HEK293T (cell line): ENCODE data around the gene PRDM15.

Source experiments
- CTCF ChIA-PET: fragments of 350-600 bp; formaldehyde crosslinking; extraction: SDS; loops from one replicate; lab custom pipeline; 2021; ENCODE audit warnings: antibody characterized with exemption, inconsistent platforms; lab: Yijun Ruan, JAX
- POLR2A ChIA-PET: fragments of 350-600 bp; formaldehyde crosslinking; extraction: SDS; loops from one replicate; lab custom pipeline; 2020; ENCODE audit warnings: antibody characterized with exemption, inconsistent platforms; lab: Yijun Ruan, JAX
- DNase-seq: peaks from one replicate; pipeline ENCODE4 v3.0.0; 2012; ENCODE audit warnings: mixed read lengths; ENCODE audit errors: extremely low spot score
- ARNT ChIP-seq: fragments of 450-650 bp; IDR thresholded peaks from 2 replicates; pipeline ENCODE4 v1.6.1; 2017; ENCODE audit warnings: mild to moderate bottlenecking
- BHLHE40 ChIP-seq: fragments of 450-650 bp; IDR thresholded peaks from 2 replicates; pipeline ENCODE4 v1.6.1; 2016; ENCODE audit warnings: mild to moderate bottlenecking, moderate library complexity, borderline replicate concordance
- CTBP1 ChIP-seq: fragments of 450-650 bp; IDR thresholded peaks from 2 replicates; pipeline ENCODE4 v1.6.1; 2016; ENCODE audit warnings: borderline replicate concordance
- ELF4 ChIP-seq: fragments of 450-650 bp; IDR thresholded peaks from 2 replicates; pipeline ENCODE4 v1.6.1; 2017; ENCODE audit warnings: antibody characterized with exemption
- FOXA1 ChIP-seq: fragments of 450-650 bp; IDR thresholded peaks from 2 replicates; pipeline ENCODE4 v1.6.1; 2016; ENCODE audit warnings: mild to moderate bottlenecking
- FOXK2 ChIP-seq: fragments of 450-650 bp; IDR thresholded peaks from 2 replicates; pipeline ENCODE4 v1.6.1; 2016; ENCODE audit warnings: mild to moderate bottlenecking
- FOXM1 ChIP-seq: fragments of 450-650 bp; IDR thresholded peaks from 2 replicates; pipeline ENCODE4 v1.6.1; 2017; ENCODE audit warnings: mild to moderate bottlenecking, borderline replicate concordance
- HDGF ChIP-seq: fragments of 450-650 bp; IDR thresholded peaks from 2 replicates; pipeline ENCODE4 v1.6.1; 2017; ENCODE audit warnings: antibody characterized with exemption, borderline replicate concordance
- L3MBTL2 ChIP-seq: fragments of 450-650 bp; conservative IDR thresholded peaks from 2 replicates; pipeline ENCODE4 v1.6.1; 2016; ENCODE audit warnings: mild to moderate bottlenecking
- LEF1 ChIP-seq: fragments of 450-650 bp; IDR thresholded peaks from 2 replicates; pipeline ENCODE4 v1.6.1; 2017; ENCODE audit warnings: mild to moderate bottlenecking, borderline replicate concordance
- NFRKB ChIP-seq: fragments of 450-650 bp; IDR thresholded peaks from 2 replicates; pipeline ENCODE4 v1.6.1; 2016; ENCODE audit warnings: mild to moderate bottlenecking, moderate library complexity
- SP1 ChIP-seq: fragments of 450-650 bp; IDR thresholded peaks from 2 replicates; pipeline ENCODE4 v1.6.1; 2017
- SUZ12 ChIP-seq: fragments of 450-650 bp; IDR thresholded peaks from 2 replicates; pipeline ENCODE4 v1.6.1; 2016; ENCODE audit warnings: mild to moderate bottlenecking
- TARDBP ChIP-seq: fragments of 450-650 bp; IDR thresholded peaks from 2 replicates; pipeline ENCODE4 v1.6.1; 2016
- ZNF384 ChIP-seq: fragments of 450-650 bp; IDR thresholded peaks from 2 replicates; pipeline ENCODE4 v1.6.1; 2016
- TF ChIP-seq, protein P1 (sequence below): fragments of 450-650 bp; IDR thresholded peaks from 2 replicates; pipeline ENCODE4 v1.6.1; 2016

The PRDM15 gene

DNA sequence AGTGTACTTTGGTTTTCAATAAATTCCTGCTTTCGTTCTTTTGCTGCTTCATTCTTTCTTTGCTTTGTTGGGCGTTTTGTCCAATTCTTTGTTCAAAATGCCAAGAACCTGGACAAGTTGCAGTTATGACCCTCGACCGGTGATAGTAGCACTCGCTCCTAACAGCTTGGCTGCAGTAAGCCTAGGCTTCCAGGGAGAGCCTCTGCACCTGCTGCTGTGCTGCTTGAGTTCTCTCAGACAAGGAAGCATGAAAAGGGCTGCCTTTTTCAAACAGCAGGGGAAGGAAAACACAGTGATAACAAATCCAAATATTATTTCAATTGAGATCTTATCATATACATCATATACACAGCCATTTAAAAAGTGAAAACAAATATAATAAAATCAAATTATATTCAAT lies 99.5 kb downstream of the PRDM15 start:
- DNase-seq = no peak
- TF ChIP-seq SUZ12 (no peak), SP1 (no peak), ARNT (no peak), FOXA1 (no peak), ELF4 (no peak), HDGF (no peak), LEF1 (no peak), NFRKB (no peak), BHLHE40 (no peak), FOXK2 (no peak), ZNF384 (no peak)
- TF ChIP-seq, protein P1, sequence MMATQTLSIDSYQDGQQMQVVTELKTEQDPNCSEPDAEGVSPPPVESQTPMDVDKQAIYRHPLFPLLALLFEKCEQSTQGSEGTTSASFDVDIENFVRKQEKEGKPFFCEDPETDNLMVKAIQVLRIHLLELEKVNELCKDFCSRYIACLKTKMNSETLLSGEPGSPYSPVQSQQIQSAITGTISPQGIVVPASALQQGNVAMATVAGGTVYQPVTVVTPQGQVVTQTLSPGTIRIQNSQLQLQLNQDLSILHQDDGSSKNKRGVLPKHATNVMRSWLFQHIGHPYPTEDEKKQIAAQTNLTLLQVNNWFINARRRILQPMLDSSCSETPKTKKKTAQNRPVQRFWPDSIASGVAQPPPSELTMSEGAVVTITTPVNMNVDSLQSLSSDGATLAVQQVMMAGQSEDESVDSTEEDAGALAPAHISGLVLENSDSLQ = no peak
- CTCF ChIA-PET = interaction anchor here (1.0 kb wide), 1 partner anchor 37 kb away, joined by 4 read pairs; no protein-coding TSS in a partner anchor
- POLR2A ChIA-PET = no interaction called here

DNA sequence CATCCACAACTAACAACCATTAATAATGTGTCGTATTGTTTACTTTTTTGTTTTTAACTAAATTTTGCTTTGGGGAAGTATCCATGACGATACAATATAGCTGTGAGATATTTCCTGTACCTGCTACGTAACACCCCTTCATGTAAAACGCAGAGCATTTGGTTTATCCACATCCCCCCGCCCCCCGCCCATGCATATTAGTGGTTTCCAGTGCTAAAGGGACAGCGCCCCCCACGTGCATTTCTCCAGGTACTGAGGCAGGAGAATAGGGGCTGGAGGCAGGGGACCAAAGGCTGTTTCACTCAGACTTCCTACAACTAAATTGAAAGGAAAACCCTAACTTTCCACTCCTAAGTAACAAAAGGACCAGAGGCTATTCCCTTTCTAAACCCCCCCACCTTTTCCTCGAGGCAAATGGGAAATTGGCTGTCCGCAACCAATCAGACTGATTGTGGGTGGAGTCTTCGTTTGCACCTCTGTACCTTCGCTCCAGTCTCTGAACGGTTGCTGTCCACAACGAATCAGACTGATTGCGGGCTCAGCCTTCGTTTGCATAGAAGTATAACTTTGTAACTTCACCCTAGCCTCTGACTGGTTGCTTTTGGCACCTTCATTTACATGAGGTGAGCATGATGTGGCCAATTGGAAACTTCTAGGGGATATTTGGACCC lies 100.1 kb downstream of the PRDM15 start:
- ChIA-PET CTCF (interaction anchor here (0.7 to 3.3 kb wide), 4 partner anchors 10 to 625 kb away, joined by 3 to 29 read pairs (median 7); no protein-coding TSS in a partner anchor), POLR2A (no interaction called here)
- no peak for DNase-seq
- TF ChIP-seq BHLHE40 = no peak
- TF ChIP-seq CTBP1 = no peak
- TF ChIP-seq ZNF384 = no peak

DNA sequence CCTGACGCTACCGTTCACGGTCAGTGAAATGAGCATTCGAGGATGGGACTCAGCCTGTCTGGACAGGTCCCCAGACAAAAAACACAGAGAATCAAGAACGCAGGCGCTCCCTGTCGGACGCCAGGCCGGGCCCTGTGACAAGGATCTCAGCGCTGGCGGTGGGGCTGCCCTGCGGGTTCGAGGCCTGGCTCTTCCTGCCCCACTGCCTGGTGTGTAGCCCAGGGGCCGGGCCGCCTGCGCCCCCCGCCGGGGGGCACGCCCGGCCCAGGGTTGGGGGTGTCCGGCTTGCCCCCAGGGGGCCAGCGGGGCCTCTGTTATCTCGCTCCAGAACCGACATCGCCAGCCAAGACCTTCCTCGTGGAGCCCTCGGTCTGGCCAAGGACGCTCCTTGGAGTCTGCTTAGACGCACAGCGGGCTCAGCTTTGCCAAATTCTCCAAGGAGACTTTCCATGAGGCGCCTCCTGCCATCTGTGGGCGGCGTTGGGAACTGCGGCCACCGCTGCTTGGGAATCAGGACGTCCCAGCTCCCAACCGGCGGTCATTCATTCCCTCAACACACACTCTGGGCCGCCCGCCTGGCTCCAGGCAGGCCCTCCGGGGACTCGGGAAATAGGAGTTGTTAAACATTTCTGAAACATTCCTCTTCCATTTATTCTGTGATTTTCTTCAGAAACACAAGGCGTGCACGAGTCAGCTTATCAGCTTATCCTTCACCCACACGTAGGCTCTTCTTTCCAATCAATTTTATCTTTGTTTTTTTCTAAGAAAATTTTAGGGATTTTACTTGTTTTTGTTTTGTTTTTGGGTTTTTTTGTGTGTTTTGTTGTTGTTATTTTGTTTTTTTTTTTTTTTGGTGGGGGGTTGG lies 101.0 kb downstream of the PRDM15 start:
- TF ChIP-seq TARDBP (no peak), L3MBTL2 (peak; percentile 60)
- POLR2A ChIA-PET = interaction anchor here (0.5 to 0.7 kb wide), 2 partner anchors 12 to 15 kb away, joined by 3 read pairs; no protein-coding TSS in a partner anchor
- DNase-seq = peak; percentile 83
- CTCF ChIA-PET = interaction anchor here (0.6 to 3.3 kb wide), 6 partner anchors 9 to 624 kb away, joined by 3 to 29 read pairs (median 4); no protein-coding TSS in a partner anchor

DNA sequence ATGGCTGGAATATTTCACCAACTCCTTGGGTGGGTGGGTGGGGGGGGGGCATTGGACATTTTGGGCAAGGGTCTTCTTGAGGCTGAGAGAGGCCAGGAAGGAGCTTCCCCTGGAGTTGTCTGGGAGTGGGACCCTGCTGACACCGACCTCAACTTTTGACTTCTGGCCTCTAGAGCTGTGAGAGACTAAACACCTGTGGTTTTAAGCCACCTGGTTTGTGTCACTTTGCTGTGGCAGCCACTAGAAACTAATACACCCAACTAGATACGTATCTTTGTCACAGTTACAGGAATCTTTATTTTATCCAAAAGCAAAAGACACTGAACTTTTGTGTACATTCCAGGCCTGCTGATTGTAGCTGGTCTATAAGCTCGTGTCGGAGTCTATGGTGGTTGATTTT lies 102.4 kb downstream of the PRDM15 start:
- no peak for DNase-seq
- TF ChIP-seq HDGF (no peak), ELF4 (no peak), L3MBTL2 (no peak), FOXM1 (no peak), LEF1 (no peak), NFRKB (no peak)
- ChIA-PET CTCF (interaction anchor here (0.7 to 3.3 kb wide), 4 partner anchors 40 to 167 kb away, joined by 3 to 29 read pairs (median 4); no protein-coding TSS in a partner anchor), POLR2A (interaction anchor here (0.7 kb wide), 1 partner anchor 443 kb away, joined by 3 read pairs; no protein-coding TSS in a partner anchor)

DNA sequence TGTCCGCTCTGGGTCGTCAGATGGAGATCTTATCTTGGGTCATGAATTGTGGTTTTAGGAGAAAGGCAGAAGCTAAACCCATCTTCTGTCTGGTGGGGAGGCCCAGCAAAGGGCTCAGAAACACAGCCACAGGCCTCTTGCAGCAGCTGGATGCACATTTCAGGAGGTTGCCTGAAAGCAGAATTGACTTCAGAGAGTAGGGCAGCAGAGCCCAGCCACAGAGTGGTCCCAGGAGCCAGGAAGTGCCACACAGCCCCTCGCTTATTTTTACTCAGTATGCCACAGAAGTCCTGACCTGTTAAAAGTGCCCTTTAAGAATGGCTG lies 104.0 kb downstream of the PRDM15 start:
- no peak for DNase-seq
- CTCF ChIA-PET = no interaction called here
- POLR2A ChIA-PET = no interaction called here
- TF ChIP-seq TARDBP (no peak), FOXM1 (no peak), FOXK2 (no peak), FOXA1 (no peak), L3MBTL2 (no peak), ELF4 (no peak), SUZ12 (no peak), ARNT (no peak), CTBP1 (no peak), SP1 (no peak), BHLHE40 (no peak), NFRKB (no peak), ZNF384 (no peak)
- TF ChIP-seq, protein P1 = no peak

DNA sequence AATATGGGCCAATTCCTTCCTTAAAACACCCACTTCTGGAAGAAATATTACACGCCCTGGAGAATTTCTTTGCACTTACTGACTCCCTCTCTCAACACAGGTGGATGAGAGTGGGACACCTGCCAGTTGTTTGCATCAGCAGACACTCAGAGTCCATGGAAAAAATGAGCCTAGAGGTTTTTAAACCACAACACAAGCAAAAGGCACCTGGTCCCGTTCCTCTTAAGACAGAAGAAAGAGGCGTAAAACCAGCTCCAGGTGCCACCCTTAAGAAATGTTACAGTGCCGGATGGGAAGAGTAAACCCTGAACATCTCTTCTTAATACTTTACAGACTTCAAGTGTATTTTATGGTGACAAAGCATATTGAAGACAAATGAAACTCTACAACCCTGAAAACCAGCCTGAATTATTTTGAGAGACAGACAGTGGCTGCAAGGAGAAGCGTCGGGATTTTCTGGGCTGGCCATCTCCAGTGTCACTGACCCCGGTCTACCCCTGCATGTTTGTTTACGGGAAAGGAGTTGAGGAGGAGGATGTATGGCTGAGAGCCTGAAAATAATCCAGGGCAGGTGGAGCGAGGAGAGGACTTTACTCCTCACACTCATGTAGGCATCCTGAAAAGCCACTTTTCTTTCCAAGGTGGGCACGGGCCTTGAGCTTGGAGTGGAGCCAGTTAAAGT lies 104.5 kb downstream of the PRDM15 start:
- POLR2A ChIA-PET = no interaction called here
- CTCF ChIA-PET = no interaction called here
- no peak for TF ChIP-seq LEF1
- no peak for DNase-seq
